HEK293T (cell line): ENCODE measurements around the gene MIX23.

Source experiments
- ARNT ChIP-seq: fragments of 450-650 bp; IDR thresholded peaks from 2 replicates; pipeline ENCODE4 v1.6.1; 2017; ENCODE audit warnings: mild to moderate bottlenecking
- BHLHE40 ChIP-seq: fragments of 450-650 bp; IDR thresholded peaks from 2 replicates; pipeline ENCODE4 v1.6.1; 2016; ENCODE audit warnings: mild to moderate bottlenecking, moderate library complexity, borderline replicate concordance
- FOXA1 ChIP-seq: fragments of 450-650 bp; IDR thresholded peaks from 2 replicates; pipeline ENCODE4 v1.6.1; 2016; ENCODE audit warnings: mild to moderate bottlenecking
- FOXM1 ChIP-seq: fragments of 450-650 bp; IDR thresholded peaks from 2 replicates; pipeline ENCODE4 v1.6.1; 2017; ENCODE audit warnings: mild to moderate bottlenecking, borderline replicate concordance
- HDGF ChIP-seq: fragments of 450-650 bp; IDR thresholded peaks from 2 replicates; pipeline ENCODE4 v1.6.1; 2017; ENCODE audit warnings: antibody characterized with exemption, borderline replicate concordance
- NFRKB ChIP-seq: fragments of 450-650 bp; IDR thresholded peaks from 2 replicates; pipeline ENCODE4 v1.6.1; 2016; ENCODE audit warnings: mild to moderate bottlenecking, moderate library complexity
- SP1 ChIP-seq: fragments of 450-650 bp; IDR thresholded peaks from 2 replicates; pipeline ENCODE4 v1.6.1; 2017
- SUZ12 ChIP-seq: fragments of 450-650 bp; IDR thresholded peaks from 2 replicates; pipeline ENCODE4 v1.6.1; 2016; ENCODE audit warnings: mild to moderate bottlenecking
- ZNF384 ChIP-seq: fragments of 450-650 bp; IDR thresholded peaks from 2 replicates; pipeline ENCODE4 v1.6.1; 2016

DNA sequence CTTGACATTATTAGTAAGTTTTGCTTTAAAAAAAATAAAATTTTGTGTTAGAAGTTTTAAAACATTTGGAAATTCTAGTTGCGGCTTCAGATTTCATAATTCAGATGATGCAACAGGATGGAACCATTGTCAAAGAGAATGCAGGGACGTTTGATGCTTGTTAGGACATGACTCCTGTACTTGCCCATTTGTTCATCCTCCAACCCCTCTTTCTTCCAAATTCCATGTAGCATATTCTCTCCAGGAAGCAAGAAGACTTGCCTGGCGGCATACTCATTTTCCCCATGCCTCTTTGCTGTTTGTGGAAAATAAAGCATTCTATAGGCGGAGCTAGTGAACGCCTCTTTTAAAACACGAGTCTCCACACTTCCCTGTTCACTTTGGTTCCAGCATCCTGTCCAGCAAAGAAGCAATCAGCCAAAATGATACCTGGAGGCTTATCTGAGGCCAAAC, 58.1 kb downstream of the MIX23 start, which contains the start of gene CSTA:
- TF ChIP-seq NFRKB (no peak), BHLHE40 (no peak), FOXM1 (no peak), ZNF384 (no peak), SP1 (no peak), FOXA1 (no peak), SUZ12 (no peak), HDGF (no peak), ARNT (no peak)
